Measurements from ENCODE around the gene RYR2.
A peak's percentile ranks its signal among the peaks of the same experiment; 100 is the strongest.

RYR2 gene

GRCh38 chr1:237471956-237472355, 430.0 kb downstream of the RYR2 start:
- no peak for DNase-seq

- no peak for DNase-seq
Observed at GRCh38 chr1:237473854-237474253, 431.9 kb downstream of the RYR2 start.

- no peak for DNase-seq
Observed at GRCh38 chr1:237478082-237478481, 436.1 kb downstream of the RYR2 start.

GRCh38 chr1:237478842-237479241, 436.9 kb downstream of the RYR2 start:
- no peak for DNase-seq

- no peak for DNase-seq
Observed at GRCh38 chr1:237482777-237483176, 440.8 kb downstream of the RYR2 start.

- DNase-seq, result peak; percentile 2 to 22 (median 8)
Observed at GRCh38 chr1:237492359-237492758, 450.4 kb downstream of the RYR2 start.

GRCh38 chr1:237500566-237500965, 458.6 kb downstream of the RYR2 start:
- no peak for DNase-seq

- no peak for DNase-seq
Observed at GRCh38 chr1:237503292-237503691, 461.3 kb downstream of the RYR2 start.

GRCh38 chr1:237507005-237507404, 465.0 kb downstream of the RYR2 start:
- DNase-seq, result no peak

GRCh38 chr1:237509748-237510147, 467.8 kb downstream of the RYR2 start:
- DNase-seq, result no peak

GRCh38 chr1:237525102-237525501, 483.1 kb downstream of the RYR2 start:
- no peak for DNase-seq

- no peak for DNase-seq
Observed at GRCh38 chr1:237527761-237528160, 485.8 kb downstream of the RYR2 start.

GRCh38 chr1:237528545-237528944, 486.6 kb downstream of the RYR2 start:
- no peak for DNase-seq

GRCh38 chr1:237539055-237539454, 497.1 kb downstream of the RYR2 start:
- no peak for DNase-seq

GRCh38 chr1:237542525-237543418, 500.8 kb downstream of the RYR2 start:
- DNase-seq, result peak in 1 of 3 donors; percentile 1

GRCh38 chr1:237553078-237553477, 511.1 kb downstream of the RYR2 start:
- DNase-seq, result no peak

- no peak for DNase-seq
Observed at GRCh38 chr1:237556911-237557310, 514.9 kb downstream of the RYR2 start.

- peak; percentile 82 to 89 (median 83) for DNase-seq
Observed at GRCh38 chr1:237562242-237562823, 520.3 kb downstream of the RYR2 start.

- DNase-seq, result no peak
Observed at GRCh38 chr1:237565236-237565635, 523.3 kb downstream of the RYR2 start.

GRCh38 chr1:237566581-237566980, 524.6 kb downstream of the RYR2 start:
- DNase-seq, result no peak

GRCh38 chr1:237568955-237569354, 527.0 kb downstream of the RYR2 start:
- no peak for DNase-seq

GRCh38 chr1:237570530-237570929, 528.5 kb downstream of the RYR2 start:
- DNase-seq, result no peak

GRCh38 chr1:237574536-237574935, 532.6 kb downstream of the RYR2 start:
- no peak for DNase-seq

GRCh38 chr1:237578540-237578939, 536.6 kb downstream of the RYR2 start:
- DNase-seq, result no peak

All from suppressor macrophage treated with lipopolysaccharide for 1 hour (primary cell).